ENCODE measurements around the gene NDUFS4.

GRCh38 chr5:53552561-53552960 is 7.9 kb upstream of the NDUFS4 start:
- no peak for TF ChIP-seq CTCF (IDR thresholded peaks at IDR 0.05)
- TF ChIP-seq POLR2A (IDR thresholded peaks at IDR 0.05) = no peak
